H9 (cell line): Measurements from ENCODE around the gene TBXAS1. TPM values are rescaled to one million over a fixed set of nuclear protein-coding genes. Genes with fewer than 3 reads are reported as not detected.

ENCODE experiments used
- DNase-seq: peaks from one replicate; pipeline ENCODE4 v3.0.0-alpha.2; 2017
- H2AFZ ChIP-seq: one replicate; pipeline ENCODE4 v1.6.1; 2013; ENCODE audit warnings: mild to moderate bottlenecking, low read length, control low read depth, moderate library complexity
- H2AK5ac ChIP-seq: 2 replicates; pipeline ENCODE4 v1.6.1; 2013; ENCODE audit warnings: low read length, control low read depth, mixed read lengths; ENCODE audit not compliant: insufficient read length
- H2BK120ac ChIP-seq: one replicate; pipeline ENCODE4 v1.6.1; 2013; ENCODE audit warnings: low read depth, mild to moderate bottlenecking, low read length, control low read depth, inconsistent platforms; ENCODE audit not compliant: poor library complexity, severe bottlenecking
- H2BK12ac ChIP-seq: 2 replicates; pipeline ENCODE4 v1.6.1; 2013; ENCODE audit warnings: low read length, control low read depth, mixed read lengths, low read depth; ENCODE audit not compliant: insufficient read length
- H2BK15ac ChIP-seq: 2 replicates; pipeline ENCODE4 v1.6.1; 2013; ENCODE audit warnings: low read depth, low read length, control low read depth
- H2BK20ac ChIP-seq: one replicate; pipeline ENCODE4 v1.6.1; 2013; ENCODE audit warnings: low read depth, mild to moderate bottlenecking, low read length, control low read depth, inconsistent platforms; ENCODE audit not compliant: poor library complexity, severe bottlenecking
- H2BK5ac ChIP-seq: 2 replicates; pipeline ENCODE4 v1.6.1; 2013; ENCODE audit warnings: low read length, control low read depth, mixed read lengths; ENCODE audit not compliant: insufficient read length
- H3K14ac ChIP-seq: 2 replicates; pipeline ENCODE4 v1.6.1; 2013; ENCODE audit warnings: low read length, control low read depth; ENCODE audit not compliant: insufficient read depth
- H3K18ac ChIP-seq: 2 replicates; pipeline ENCODE4 v1.6.1; 2013; ENCODE audit warnings: low read depth, mild to moderate bottlenecking, mixed read lengths, low read length, control low read depth; ENCODE audit not compliant: insufficient read length
- H3K23ac ChIP-seq: 2 replicates; pipeline ENCODE4 v1.6.1; 2013; ENCODE audit warnings: low read length, control low read depth, mixed read lengths, low read depth; ENCODE audit not compliant: insufficient read length
- H3K23me2 ChIP-seq: 2 replicates; pipeline ENCODE4 v1.6.1; 2013; ENCODE audit warnings: low read depth, mild to moderate bottlenecking, mixed read lengths, low read length, control low read depth; ENCODE audit not compliant: insufficient read length, poor library complexity, severe bottlenecking
- H3K27ac ChIP-seq: 2 replicates; pipeline ENCODE4 v1.5.1; 2013; ENCODE audit warnings: low read length, control low read depth, mixed read lengths, low read depth; ENCODE audit not compliant: insufficient read length
- H3K27me3 ChIP-seq: 2 replicates; pipeline ENCODE4 v1.6.1; 2013; ENCODE audit warnings: low read length, control low read depth, inconsistent platforms; ENCODE audit not compliant: insufficient read depth
- H3K4ac ChIP-seq: 2 replicates; pipeline ENCODE4 v1.6.1; 2013; ENCODE audit warnings: low read depth, mild to moderate bottlenecking, control low read depth, inconsistent platforms, low read length, moderate library complexity
- H3K4me1 ChIP-seq: 2 replicates; pipeline ENCODE4 v1.6.1; 2013; ENCODE audit warnings: low read length, control low read depth, inconsistent platforms; ENCODE audit not compliant: insufficient read depth
- H3K4me2 ChIP-seq: 2 replicates; pipeline ENCODE4 v1.6.1; 2013; ENCODE audit warnings: low read length, control low read depth, mixed read lengths; ENCODE audit not compliant: insufficient read length, insufficient read depth
- H3K56ac ChIP-seq: 2 replicates; pipeline ENCODE4 v1.6.1; 2013; ENCODE audit warnings: low read depth, mild to moderate bottlenecking, mixed read lengths, low read length, control low read depth; ENCODE audit not compliant: insufficient read length
- H3K79me1 ChIP-seq: 2 replicates; pipeline ENCODE4 v1.6.1; 2013; ENCODE audit warnings: low read depth, mild to moderate bottlenecking, moderate library complexity, low read length, control low read depth, inconsistent platforms; ENCODE audit not compliant: insufficient read depth, poor library complexity, severe bottlenecking
- H3K79me2 ChIP-seq: 2 replicates; pipeline ENCODE4 v1.6.1; 2013; ENCODE audit warnings: low read length, control low read depth, inconsistent platforms; ENCODE audit not compliant: insufficient read depth
- H3K9ac ChIP-seq: 2 replicates; pipeline ENCODE4 v1.6.1; 2013; ENCODE audit warnings: low read length, control low read depth, mixed read lengths; ENCODE audit not compliant: insufficient read length; ENCODE audit errors: extremely low read depth
- H3K9me3 ChIP-seq: one replicate; pipeline ENCODE4 v1.6.1; 2013; ENCODE audit warnings: low read depth, low read length, inconsistent platforms; ENCODE audit not compliant: control insufficient read depth
- H3T11ph ChIP-seq: one replicate; pipeline ENCODE4 v1.6.1; 2013; ENCODE audit warnings: mild to moderate bottlenecking, low read length, control low read depth, inconsistent platforms
- H4K20me1 ChIP-seq: one replicate; pipeline ENCODE4 v1.6.1; 2013; ENCODE audit not compliant: control insufficient read depth, insufficient read length, insufficient read depth
- H4K5ac ChIP-seq: 2 replicates; pipeline ENCODE4 v1.6.1; 2013; ENCODE audit warnings: low read depth, mild to moderate bottlenecking, mixed read lengths, low read length, control low read depth; ENCODE audit not compliant: insufficient read length
- H4K8ac ChIP-seq: replicated peaks from 2 replicates; pipeline ENCODE4 v1.6.1; 2013; ENCODE audit warnings: low read length, control low read depth, mixed read lengths, low read depth; ENCODE audit not compliant: insufficient read length
- H4K91ac ChIP-seq: 2 replicates; pipeline ENCODE4 v1.6.1; 2013; ENCODE audit warnings: low read depth, mild to moderate bottlenecking, moderate library complexity, mixed read lengths, low read length, control low read depth; ENCODE audit not compliant: insufficient read length
- H3K27ac Mint-ChIP-seq, 3 experiments: 2 replicates in 2 of 3; 3 replicates in 1 of 3; pipeline ENCODE4 v1.8.0; 2020 to 2021; ENCODE audit warnings: mixed read lengths in 3 of 3, mild to moderate bottlenecking in 1 of 3, moderate library complexity in 1 of 3
- H3K27me3 Mint-ChIP-seq: 2 replicates; pipeline ENCODE4 v1.8.0; 2021; ENCODE audit warnings: low read depth, mild to moderate bottlenecking, moderate library complexity, mixed read lengths
- H3K36me3 Mint-ChIP-seq, 3 experiments: 2 replicates in 2 of 3; 3 replicates in 1 of 3; pipeline ENCODE4 v1.8.0; 2020 to 2021; ENCODE audit warnings: low read depth in 3 of 3, mixed read lengths in 3 of 3; ENCODE audit not compliant: insufficient read depth in 1 of 3
- H3K4me1 Mint-ChIP-seq, 2 experiments: 2 replicates each; pipeline ENCODE4 v1.8.0; 2020; ENCODE audit warnings: mixed read lengths in 2 of 2
- H3K4me3 Mint-ChIP-seq, 2 experiments: 2 replicates in 1 of 2; 3 replicates in 1 of 2; pipeline ENCODE4 v1.8.0; 2020 to 2021; ENCODE audit warnings: mild to moderate bottlenecking in 2 of 2, mixed read lengths in 2 of 2, moderate library complexity in 1 of 2
- H3K9me3 Mint-ChIP-seq, 2 experiments: 2 replicates in 1 of 2; 3 replicates in 1 of 2; pipeline ENCODE4 v1.8.0; 2020; ENCODE audit warnings: mild to moderate bottlenecking in 2 of 2, mixed read lengths in 2 of 2, moderate library complexity in 1 of 2
- WGBS: extraction: QIAGEN DNeasy Blood & Tissue Kit; methylation state at CpG from one replicate; pipeline ENCODE4 v1.1.7; 2013; ENCODE audit warnings: missing lambda C conversion rate, low lambda C conversion rate, mixed read lengths; ENCODE audit not compliant: insufficient read length; ENCODE audit errors: extremely low coverage; 5-methylcytosine and 5-hydroxymethylcytosine counted together
- total RNA-seq: library from RNA; stranded (reverse); gene quantifications from 2 replicates; pipeline ENCODE4 v1.2.1, GENCODE V29; 2021
- TF ChIP-seq, protein P1 (sequence below): fragments of 200-600 bp; sonication (generic); conservative IDR thresholded peaks from 3 replicates; pipeline ENCODE4 v1.8.0; 2021; ENCODE audit warnings: antibody characterized with exemption, mild to moderate bottlenecking

TBXAS1 gene
- total RNA-seq, 1 experiment from 2014 or later: 0.39 TPM

DNA sequence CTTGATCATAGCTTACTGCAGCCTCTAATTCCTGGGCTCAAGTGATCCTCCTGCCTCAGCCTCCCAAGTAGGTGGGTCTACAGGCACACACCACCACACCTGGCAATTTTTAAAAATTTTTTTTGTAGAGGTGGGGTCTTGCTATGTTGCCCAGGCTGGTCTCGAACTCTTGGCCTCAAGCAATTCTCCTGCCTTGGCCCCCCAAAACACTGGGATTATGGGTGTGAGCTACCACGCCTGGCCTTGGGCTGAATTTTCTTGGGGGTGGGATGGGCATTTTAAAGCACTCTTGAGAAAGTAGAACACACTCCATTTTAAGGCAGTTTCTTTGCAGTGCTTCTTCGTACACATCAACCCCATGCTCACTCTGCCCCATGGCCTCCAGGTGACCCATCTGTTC lies 28.7 kb downstream of the TBXAS1 start:
- H3K27ac ChIP-seq: no peak overlapping the region
- no peaks in the 10 kb centered on the region for H3K9me3 ChIP-seq
- no peaks in the 10 kb centered on the region for H3K27me3 ChIP-seq
- no peak overlapping the region for H4K8ac ChIP-seq
- Mint-ChIP-seq H3K4me1 (peaks cover 3 to 11% of the 10 kb centered on the region in 2 experiments; a peak in 3 of 4 replicates), H3K9me3 (no peaks in the 10 kb centered on the region; a peak in 1 of 5 replicates), H3K27ac (no peak overlapping the region), H3K4me3 (no peak overlapping the region), H3K27me3 (peaks cover 1% of the 10 kb centered on the region), H3K36me3 (no peaks in the 10 kb centered on the region)
- no peaks in the 10 kb centered on the region for H3K79me2 ChIP-seq
- H3K56ac ChIP-seq: no peak overlapping the region
- H3K9ac ChIP-seq: no peak overlapping the region
- no peak overlapping the region for H3T11ph ChIP-seq
- no CpG with 5 or more reads among the region's 3 CpGs for WGBS
- no peak overlapping the region for H3K14ac ChIP-seq
- no peak overlapping the region for H2BK5ac ChIP-seq
- H3K23me2 ChIP-seq: no peaks in the 10 kb centered on the region
- DNase-seq: no peak
- H3K4me1 ChIP-seq: no peaks in the 10 kb centered on the region
- H2AFZ ChIP-seq: no peak overlapping the region
- H3K4me2 ChIP-seq: no peak overlapping the region
- H3K23ac ChIP-seq: no peak overlapping the region
- no peaks in the 10 kb centered on the region for H4K20me1 ChIP-seq
- no peak overlapping the region for H2BK20ac ChIP-seq
- no peak overlapping the region for H3K4ac ChIP-seq
- H2BK120ac ChIP-seq: no peak overlapping the region
- H3K18ac ChIP-seq: no peak overlapping the region
- no peak overlapping the region for H4K5ac ChIP-seq
- TF ChIP-seq, protein P1, sequence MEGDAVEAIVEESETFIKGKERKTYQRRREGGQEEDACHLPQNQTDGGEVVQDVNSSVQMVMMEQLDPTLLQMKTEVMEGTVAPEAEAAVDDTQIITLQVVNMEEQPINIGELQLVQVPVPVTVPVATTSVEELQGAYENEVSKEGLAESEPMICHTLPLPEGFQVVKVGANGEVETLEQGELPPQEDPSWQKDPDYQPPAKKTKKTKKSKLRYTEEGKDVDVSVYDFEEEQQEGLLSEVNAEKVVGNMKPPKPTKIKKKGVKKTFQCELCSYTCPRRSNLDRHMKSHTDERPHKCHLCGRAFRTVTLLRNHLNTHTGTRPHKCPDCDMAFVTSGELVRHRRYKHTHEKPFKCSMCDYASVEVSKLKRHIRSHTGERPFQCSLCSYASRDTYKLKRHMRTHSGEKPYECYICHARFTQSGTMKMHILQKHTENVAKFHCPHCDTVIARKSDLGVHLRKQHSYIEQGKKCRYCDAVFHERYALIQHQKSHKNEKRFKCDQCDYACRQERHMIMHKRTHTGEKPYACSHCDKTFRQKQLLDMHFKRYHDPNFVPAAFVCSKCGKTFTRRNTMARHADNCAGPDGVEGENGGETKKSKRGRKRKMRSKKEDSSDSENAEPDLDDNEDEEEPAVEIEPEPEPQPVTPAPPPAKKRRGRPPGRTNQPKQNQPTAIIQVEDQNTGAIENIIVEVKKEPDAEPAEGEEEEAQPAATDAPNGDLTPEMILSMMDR: no peak
- H3K79me1 ChIP-seq: no peaks in the 10 kb centered on the region
- H2BK12ac ChIP-seq: no peak overlapping the region
- no peak overlapping the region for H4K91ac ChIP-seq
- no peak overlapping the region for H2BK15ac ChIP-seq
- no peak overlapping the region for H2AK5ac ChIP-seq
